ENCODE data around the gene ERGIC3. TPM values are rescaled to one million over a fixed set of nuclear protein-coding genes. Genes with fewer than 3 reads are reported as not detected.

ERGIC3 gene
- total RNA-seq, 1 donor from 2014 or later: 143 TPM

Other genes starting within 250 kb of the ERGIC3 start
- not detected for gene FAM83C, start 249.7 kb upstream of the ERGIC3 start, total RNA-seq
- 70.8 TPM for gene UQCC1, start 130.1 kb upstream of the ERGIC3 start, total RNA-seq
- 0.22 TPM for gene GDF5, start 103.8 kb upstream of the ERGIC3 start, total RNA-seq
- 39.1 TPM for gene CEP250, start 86.5 kb upstream of the ERGIC3 start, total RNA-seq
- not detected for gene C20orf173, start 12.4 kb upstream of the ERGIC3 start, total RNA-seq
- 4.5 TPM for gene SPAG4, start 73.8 kb downstream of the ERGIC3 start, total RNA-seq
- gene CPNE1, start 122.8 kb downstream of the ERGIC3 start, total RNA-seq: 167 TPM
- gene RBM12, start 122.8 kb downstream of the ERGIC3 start, total RNA-seq: 77.7 TPM
- 26.7 TPM for gene NFS1, start 157.3 kb downstream of the ERGIC3 start, total RNA-seq
- gene ROMO1, start 157.3 kb downstream of the ERGIC3 start, total RNA-seq: 63.8 TPM
- gene RBM39, start 200.2 kb downstream of the ERGIC3 start, total RNA-seq: 438 TPM
- 74.2 TPM for gene PHF20, start 229.9 kb downstream of the ERGIC3 start, total RNA-seq